NCI-H1092 treated with DMSO at 0.1 percent for 48 hours (cell line): ENCODE measurements around the gene ADAMTS18.

Experiments used
- DNase-seq: peaks from one replicate; lab custom pipeline; 2025; lab: John Stamatoyannopoulos, UW

ADAMTS18 gene

DNA sequence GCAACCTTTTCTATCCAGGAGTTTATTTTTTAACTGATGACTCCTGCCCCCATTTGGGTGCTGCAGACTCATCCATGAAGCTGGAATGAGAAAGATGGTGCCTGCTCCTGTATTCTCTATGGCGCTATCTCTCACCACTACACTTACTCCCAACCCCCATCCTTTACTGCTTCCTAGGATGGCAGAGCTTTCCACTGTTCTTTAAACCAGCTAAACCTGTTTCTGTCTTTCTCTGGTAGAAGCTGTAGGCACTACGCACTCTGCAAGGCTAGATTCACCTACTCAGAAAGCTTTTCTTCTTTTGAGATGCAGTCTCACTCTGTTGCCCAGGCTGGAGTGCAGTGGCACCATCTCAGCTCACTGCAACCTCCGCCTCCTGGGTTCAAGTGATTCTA lies 47.0 kb downstream of the ADAMTS18 start:
- DNase-seq = no peak

DNA sequence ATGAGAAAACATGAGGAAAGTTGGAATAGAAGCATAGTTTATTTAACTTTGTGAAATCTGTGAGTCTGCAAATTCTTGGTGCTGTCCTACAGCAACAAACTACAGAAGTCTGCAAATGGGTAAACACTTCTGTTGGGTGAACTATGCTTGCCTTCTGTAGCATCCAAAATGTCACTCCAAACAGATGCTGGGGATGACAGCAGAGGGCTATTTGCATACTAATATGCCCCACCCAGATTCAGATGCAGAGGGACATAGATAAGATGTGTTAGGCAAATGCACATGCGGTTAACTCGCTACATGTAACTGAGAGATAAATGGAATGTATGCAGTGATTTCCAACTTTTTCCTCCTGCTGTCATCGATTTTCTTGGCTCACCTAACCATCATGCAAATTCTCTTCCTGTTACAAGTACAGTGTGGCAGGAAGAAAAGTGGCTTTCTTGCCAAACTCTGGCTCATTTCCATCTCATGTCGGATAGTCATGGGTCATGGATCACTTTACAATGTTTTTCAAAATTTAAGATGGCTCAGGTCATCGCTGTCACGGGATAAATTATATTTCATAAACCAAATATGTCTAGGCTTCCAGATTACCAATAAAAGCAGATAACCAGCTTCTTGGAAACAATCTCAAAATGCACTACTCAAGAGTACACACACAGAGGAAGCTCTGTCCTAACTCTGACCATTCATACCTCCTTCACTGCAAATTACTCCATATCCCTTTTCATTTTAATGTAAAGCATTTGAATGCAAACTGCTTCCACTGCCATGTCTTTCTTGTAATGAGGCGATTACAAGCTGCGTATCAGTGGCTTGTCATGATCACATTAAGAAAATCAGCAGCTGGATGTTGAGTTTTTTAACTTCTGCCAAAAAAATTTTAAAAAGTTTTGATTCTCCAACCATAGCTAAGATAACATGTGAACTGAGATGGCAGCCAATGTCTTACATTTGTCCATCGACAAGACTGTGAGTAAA lies 47.7 kb downstream of the ADAMTS18 start:
- DNase-seq = no peak

GRCh38 chr16:77385481-77385880 lies 49.4 kb downstream of the ADAMTS18 start:
- DNase-seq = no peak

DNA sequence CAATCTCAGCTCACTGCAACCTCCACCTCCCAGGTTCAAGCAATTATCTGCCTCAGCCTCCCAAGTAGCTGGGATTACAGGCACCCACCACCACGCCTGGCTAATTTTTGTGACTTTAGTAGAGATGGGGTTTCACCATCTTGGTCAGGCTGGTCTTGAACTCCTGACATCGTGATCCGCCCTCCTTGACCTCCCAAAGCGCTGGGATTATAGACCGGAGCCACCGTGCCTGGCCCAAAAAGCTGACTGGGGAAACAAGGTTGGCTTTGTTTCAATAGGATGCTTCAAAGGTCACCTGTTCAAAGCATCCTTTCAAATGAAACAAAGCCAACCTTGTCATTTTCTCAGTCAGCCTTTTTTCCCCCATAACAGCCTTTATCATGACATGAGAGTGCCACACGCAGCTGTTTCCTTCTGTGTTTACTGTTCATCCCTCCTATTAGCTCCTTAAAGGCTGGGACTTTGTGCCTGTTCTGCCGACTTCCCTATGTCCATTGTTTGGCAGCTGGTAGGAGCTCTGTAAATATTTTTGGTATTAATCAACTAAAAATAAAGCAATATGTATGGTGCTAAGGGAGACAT lies 51.1 kb downstream of the ADAMTS18 start:
- DNase-seq = no peak

DNA sequence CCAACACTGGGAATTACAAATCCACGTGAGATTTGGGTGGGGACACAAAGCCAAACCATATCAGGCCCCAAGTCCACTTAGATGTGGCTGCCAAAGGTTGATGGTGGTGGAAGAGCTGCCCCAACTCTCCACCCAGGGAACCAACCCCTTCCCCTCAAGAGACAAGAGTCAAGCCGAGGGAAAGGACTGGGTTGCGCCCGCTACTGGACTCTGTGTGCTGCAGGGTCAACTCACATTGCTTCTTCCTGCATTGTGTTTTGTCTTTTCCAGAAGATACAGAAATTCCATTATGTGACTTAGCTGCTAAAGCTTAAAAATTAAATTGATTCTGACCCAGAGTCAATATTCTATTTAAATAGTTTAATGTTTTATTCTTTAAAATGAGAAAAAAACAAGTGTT lies 58.5 kb downstream of the ADAMTS18 start:
- no peak for DNase-seq

DNA sequence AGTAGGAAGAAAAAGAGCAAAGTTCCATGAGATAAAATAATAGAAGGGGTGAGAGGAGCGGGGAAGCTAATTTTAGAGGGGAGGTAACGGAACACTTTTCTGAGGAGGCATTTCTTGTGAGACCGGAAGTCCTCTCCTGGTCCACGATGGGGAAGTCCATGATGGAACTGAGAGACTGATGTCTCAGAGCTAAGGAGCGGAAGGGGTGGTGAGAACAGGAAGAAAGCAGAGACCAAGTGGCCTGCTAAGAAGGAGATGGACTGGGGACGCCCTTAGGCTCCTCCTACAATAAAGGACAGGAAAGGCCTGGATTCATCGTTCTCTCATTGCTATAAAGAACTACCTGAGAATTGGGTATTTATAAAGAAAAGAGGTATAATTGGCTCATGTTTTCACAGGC lies 59.4 kb downstream of the ADAMTS18 start:
- DNase-seq = no peak

GRCh38 chr16:77374384-77374783 lies 60.5 kb downstream of the ADAMTS18 start:
- DNase-seq = no peak

- DNase-seq = no peak
Observed at GRCh38 chr16:77373726-77374125, 61.1 kb downstream of the ADAMTS18 start.

DNA sequence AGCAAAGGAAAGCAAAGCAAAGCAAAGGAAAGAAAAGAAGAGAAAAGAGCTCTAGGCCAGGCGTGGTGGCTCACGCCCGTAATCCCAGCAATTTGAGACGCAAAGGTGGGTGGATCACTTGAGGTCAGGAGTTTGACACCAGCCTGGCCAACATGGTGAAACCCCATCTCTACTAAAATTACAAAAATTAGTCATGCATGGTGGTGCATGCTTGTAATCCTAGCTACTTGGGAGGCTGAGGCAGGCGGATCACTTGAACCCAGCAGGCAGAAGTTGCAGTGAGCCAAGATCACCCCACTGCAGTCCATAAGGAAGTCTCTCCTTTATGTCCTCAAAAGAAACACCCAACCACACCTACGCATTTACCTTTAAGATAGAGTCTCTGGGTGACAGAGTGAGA lies 70.1 kb downstream of the ADAMTS18 start:
- DNase-seq = no peak

DNA sequence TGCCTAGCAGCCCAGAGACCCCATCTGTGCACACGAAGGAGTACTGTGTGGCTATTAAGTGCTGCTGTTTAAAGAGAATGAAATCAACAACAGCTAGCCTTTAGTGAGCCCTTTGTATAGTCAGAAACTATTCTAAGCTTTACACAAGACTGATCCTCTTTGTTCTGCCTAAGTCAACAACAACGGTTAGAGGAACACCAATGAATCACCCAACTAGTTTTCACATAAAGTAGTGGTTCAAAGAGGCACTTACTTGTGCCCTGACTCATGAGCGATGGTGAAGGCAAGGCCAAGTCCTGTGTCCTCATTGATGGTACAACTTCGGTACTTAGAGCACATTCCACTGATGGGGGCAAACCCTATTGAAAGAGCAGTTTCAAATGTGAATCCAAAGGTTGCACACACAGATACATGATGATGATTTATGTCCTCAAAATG lies 75.8 kb downstream of the ADAMTS18 start:
- DNase-seq = no peak

- DNase-seq = no peak
Observed at GRCh38 chr16:77353587-77354263, 81.1 kb downstream of the ADAMTS18 start.

DNA sequence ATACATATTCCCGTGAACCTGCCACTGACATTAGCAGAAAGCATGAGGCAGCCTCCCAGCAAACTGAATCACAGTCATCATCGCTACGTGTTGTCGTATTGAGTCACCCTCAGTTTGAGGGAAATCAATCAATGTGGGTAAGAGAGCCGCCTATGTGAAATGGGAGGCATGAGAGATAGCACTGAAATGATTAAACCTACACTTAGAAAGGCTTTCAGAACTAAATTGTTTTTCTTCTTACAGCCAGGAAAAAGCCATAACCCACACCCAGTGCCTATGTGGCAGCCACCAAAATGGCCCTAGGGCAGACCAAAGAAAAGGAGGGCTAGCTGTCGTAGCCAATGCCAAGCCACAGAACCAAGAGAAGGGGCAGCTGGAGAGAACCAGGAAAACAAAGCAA lies 90.5 kb downstream of the ADAMTS18 start:
- DNase-seq = no peak

- DNase-seq = no peak
Observed at GRCh38 chr16:77336637-77337036, 98.2 kb downstream of the ADAMTS18 start.

DNA sequence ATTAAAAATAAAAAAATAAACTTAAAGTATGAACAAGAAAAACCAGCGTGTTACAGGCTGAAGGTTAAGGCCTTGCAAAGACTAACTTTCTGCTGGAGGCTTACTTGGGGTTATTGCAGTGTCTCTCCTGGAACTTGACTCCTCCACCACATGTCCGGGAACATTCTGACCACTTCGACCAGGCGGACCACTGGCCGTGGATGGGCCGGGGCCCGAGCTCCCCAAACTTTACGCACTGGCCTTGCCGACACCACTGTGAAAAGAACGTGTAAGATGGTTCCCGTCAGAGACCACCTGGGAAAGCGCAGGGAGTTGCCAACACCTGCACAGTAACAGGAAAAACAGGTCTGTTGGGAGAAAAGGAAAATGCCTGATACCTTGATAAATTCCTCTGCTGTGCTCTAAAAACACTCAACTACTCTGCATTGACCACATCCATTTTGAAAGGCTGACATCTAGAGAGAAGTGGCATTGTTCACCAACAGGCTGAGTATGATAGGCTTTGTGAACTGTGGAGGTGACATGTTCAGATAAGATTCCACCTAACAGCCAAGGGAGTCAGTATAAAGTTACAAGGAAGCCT lies 99.1 kb downstream of the ADAMTS18 start:
- DNase-seq = no peak

GRCh38 chr16:77332792-77333191 lies 102.0 kb downstream of the ADAMTS18 start:
- DNase-seq = no peak

DNA sequence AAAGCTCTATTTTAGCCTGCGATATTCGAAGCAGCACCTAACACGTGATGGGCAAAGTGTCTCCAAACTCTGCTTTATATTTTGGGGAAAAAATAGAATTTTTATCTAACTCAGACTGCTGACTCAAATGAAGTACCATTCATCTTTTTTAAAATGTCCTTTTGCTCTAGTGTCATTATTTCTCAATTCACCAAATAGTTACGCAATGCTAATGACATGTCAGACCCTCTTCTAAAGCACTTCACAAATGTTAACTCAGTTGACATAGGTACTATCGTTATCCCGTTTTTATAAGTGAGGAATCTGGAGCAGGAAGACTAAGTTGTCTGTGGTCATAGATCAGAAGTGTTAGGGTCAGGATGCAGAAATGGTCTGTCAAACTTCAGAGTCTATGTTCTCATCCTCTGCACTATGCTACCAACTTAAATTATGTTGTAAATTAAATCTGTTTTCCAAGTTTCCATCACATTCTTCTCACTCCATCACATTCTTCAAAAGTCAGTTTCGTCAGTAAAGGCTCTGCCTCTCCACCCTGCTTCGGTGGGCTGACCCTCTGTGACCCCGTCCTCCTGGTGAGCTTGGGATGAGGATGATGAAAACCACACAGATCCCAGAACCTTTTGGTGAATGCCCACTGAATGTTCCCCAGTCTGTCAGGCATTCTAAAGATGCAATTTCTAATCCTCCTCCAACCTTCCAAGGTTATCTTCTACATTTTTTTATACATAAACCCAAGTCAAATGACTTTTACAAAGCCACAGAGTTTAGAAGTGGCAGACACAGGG lies 102.8 kb downstream of the ADAMTS18 start:
- no peak for DNase-seq

DNA sequence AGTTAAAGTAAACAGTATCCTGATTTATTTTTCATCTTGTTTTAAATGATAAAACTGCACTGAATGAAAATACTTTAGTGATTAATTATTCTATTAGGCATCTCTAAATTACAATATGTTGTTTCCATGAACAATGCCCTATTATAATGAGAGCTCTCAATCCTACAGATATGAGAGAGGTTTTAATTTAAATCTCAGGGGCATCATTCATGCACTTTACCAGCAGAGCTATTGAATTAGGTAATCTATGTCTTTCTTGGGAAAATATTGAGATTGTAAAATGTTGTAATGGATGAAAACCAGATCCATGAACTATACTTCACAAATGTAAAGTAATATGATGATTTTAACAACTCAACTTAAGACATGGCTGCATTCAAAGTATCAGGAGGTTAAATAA lies 103.8 kb downstream of the ADAMTS18 start:
- no peak for DNase-seq

GRCh38 chr16:77330332-77331042 lies 104.3 kb downstream of the ADAMTS18 start:
- DNase-seq = no peak

DNA sequence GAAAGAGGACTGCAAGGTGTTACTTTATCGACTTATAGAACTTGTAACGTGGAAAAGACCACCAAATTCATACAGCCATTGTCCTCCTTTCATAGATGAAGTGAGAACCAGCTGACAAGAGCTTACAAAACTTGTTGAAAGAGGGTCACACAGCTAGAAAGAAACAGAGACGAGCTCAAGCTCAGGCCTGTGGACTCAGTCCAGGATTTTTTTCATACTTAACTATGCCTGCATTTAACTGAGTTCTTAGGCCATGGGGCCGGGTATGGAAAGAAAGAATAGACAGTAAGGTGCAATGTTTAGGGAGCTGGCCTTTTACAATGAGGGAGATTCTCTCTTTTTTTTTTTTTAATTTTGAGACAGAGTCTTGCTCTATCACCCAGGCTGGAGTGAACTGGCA lies 106.1 kb downstream of the ADAMTS18 start:
- DNase-seq = no peak

GRCh38 chr16:77328274-77328673 lies 106.6 kb downstream of the ADAMTS18 start:
- DNase-seq = no peak

GRCh38 chr16:77327717-77328116 lies 107.1 kb downstream of the ADAMTS18 start:
- DNase-seq = no peak
